Mesodermal cell (in vitro differentiated cells): ENCODE results near the gene TTYH2.

Experiments used
- H3K27ac ChIP-seq: 2 replicates; pipeline ENCODE4 v1.7.0; 2013; ENCODE audit warnings: mild to moderate bottlenecking, low read depth, low read length, moderate library complexity; ENCODE audit not compliant: severe bottlenecking
- H3K36me3 ChIP-seq: 2 replicates; pipeline ENCODE4 v1.7.1; 2013; ENCODE audit warnings: mild to moderate bottlenecking, low read length, moderate library complexity; ENCODE audit not compliant: control insufficient read depth, insufficient read depth
- H3K4me1 ChIP-seq: one replicate; pipeline ENCODE4 v1.7.1; 2013; ENCODE audit warnings: mild to moderate bottlenecking, low read length; ENCODE audit not compliant: insufficient read depth, control insufficient read depth, poor library complexity, severe bottlenecking
- H3K4me3 ChIP-seq: 2 replicates; pipeline ENCODE4 v1.7.0; 2013; ENCODE audit warnings: low read length, control low read depth, mild to moderate bottlenecking; ENCODE audit not compliant: insufficient read depth, poor library complexity, severe bottlenecking; ENCODE audit errors: extremely low read depth
- H3K9me3 ChIP-seq: 2 replicates; pipeline ENCODE4 v1.7.1; 2013; ENCODE audit warnings: mild to moderate bottlenecking, low read length, moderate library complexity; ENCODE audit not compliant: control insufficient read depth
- WGBS, 2 experiments: methylation state at CpG; one replicate each; pipeline ENCODE4 v1.1.5; 2013; ENCODE audit warnings: missing lambda C conversion rate in 2 of 2; ENCODE audit not compliant: insufficient coverage in 2 of 2; 5-methylcytosine and 5-hydroxymethylcytosine counted together

Gene TTYH2

DNA sequence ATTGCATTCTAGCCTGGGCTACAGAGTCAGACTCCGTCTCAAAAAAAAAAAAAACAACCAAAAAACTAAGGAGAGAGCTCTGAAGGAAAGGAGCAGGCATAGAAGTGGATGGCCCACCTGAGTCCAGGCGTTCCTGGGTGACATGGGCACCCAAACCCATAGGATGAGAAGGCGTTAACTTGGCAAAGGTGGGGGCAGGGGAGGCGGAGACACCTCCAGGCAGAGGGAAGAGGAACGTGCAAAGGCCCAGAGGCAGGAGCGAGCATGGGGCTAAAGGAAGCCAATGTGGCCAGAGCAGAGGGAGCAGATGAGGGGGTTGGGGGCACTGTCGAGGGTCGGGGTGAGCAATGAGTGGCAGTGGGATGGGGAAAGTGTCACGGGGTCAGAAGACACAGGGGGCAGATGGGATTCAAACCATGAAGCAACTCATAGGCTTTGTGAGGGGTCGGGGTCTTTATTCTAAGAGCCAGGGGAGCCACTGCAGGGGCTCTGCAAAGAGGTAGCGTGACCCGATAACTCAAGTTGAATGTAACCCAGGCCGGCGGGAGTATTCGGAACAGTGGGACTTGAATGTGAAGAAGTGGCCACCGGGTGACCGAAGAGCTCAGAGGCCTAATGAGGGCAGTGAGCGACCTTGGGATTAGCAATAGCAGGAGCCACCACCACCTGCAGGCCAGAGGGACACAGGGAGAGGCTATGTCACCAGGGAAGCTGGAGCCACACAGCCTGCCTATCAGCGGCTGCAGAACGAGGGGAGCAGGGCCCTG, 11.8 kb downstream of the TTYH2 start:
- no peak overlapping the region for H3K4me3 ChIP-seq
- H3K27ac ChIP-seq, result no peak overlapping the region
- H3K9me3 ChIP-seq, result no peaks in the 10 kb centered on the region
- 91 to 96% methylated on average over 13 to 19 of the region's 20 CpGs for WGBS, 2 experiments
- H3K4me1 ChIP-seq, result peaks cover 2% of the 10 kb centered on the region
- H3K36me3 ChIP-seq, result no peaks in the 10 kb centered on the region

DNA sequence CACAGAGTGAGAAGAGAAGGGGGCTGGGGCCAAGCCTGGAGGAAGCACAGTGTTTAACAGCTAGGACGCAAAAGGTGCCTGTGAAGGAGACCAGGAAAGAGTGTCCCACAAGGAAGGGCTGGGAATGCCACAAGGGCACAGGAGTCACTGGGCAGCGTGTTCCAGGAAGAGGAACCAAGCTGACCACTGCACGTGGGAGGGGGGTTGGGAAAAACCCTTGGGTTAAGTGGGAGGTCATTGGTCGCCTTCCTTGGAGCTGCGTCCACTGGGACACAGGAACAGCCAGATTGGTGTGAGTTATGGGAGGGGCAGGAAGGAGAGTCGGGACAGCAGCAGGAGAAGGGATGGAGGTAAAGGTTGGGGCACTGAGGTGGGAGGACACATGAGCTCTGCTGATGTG, 12.9 kb downstream of the TTYH2 start:
- H3K4me3 ChIP-seq, result no peak overlapping the region
- no peaks in the 10 kb centered on the region for H3K9me3 ChIP-seq
- WGBS, 2 experiments, result 85 to 90% methylated on average over 6 of the region's 6 CpGs
- H3K36me3 ChIP-seq, result no peaks in the 10 kb centered on the region
- peaks cover 2% of the 10 kb centered on the region for H3K4me1 ChIP-seq
- H3K27ac ChIP-seq, result no peak overlapping the region

DNA sequence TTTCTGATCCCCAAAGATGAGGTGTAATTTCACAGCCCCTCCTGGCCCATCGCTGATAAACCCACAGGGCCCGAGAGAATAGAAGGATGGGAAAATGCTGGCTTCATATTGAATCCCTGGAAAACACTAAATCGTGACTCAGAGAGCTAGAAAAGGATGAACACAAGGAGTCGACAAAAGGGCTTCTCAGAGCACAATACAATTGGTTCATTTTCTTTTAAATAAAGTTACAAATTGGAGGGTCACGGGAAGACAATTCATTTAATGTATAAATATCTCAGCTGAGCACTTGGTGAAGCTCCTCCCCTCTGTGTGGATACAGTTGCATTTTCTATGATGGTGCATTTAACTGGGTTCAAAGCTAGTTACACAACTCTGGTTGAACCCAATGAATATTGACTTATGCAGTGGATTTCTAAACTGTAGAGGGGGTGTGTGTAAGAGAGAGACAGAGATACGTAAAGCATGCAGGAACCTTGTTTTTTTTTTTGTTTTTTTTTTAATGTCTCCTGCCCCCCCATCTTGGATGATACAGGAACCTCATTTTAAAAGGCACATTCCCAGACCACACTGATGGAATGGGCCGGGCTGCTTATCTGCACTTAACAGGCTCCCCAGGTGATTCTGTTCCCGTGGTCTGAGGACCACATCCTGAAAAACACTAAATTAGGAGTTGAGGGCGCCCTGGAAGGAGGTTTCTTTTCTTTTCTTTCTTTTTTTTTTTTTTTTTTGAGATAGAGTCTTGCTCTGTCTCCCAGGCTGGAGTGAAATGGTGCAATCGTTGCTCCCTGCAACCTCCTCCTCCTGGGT, 14.1 kb downstream of the TTYH2 start:
- H3K36me3 ChIP-seq, result no peaks in the 10 kb centered on the region
- no peaks in the 10 kb centered on the region for H3K9me3 ChIP-seq
- no peak overlapping the region for H3K4me3 ChIP-seq
- peaks cover 2% of the 10 kb centered on the region for H3K4me1 ChIP-seq
- no peak overlapping the region for H3K27ac ChIP-seq
- WGBS, 2 experiments, result 87 to 95% methylated on average over 6 to 8 of the region's 10 CpGs

DNA sequence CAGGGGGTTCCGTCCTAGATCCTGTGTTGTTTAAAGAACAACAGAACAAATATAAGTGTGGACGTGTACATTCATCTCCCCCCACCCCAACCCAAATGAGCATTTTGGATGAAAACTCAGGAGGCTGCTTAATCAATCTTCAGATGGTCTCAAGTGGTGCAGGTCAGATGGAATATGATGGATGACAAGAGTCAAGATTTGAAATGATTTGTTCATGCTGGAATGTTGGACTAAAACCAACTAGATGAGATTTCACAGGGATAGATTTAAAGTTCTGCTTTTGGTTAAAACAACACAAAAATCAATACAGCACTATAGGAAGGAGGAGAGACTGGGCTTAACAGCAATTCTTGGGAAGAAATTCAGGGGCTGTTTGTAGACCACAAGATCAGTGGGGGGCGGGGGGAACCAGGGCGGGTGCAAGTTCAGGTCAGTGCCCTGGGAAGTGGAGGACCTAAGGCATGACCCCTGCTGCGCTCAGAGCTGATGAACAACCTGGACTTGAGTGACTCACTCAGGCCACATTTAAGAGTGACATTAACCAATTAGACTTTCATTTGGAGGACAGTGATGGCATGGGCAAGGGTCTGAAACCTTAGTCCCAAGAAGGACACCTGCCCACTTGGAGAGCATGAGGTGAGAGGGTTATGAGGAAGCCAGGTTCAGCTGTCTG, 15.1 kb downstream of the TTYH2 start:
- Histone ChIP-seq H3K9me3 (no peaks in the 10 kb centered on the region), H3K4me3 (no peak overlapping the region), H3K36me3 (no peaks in the 10 kb centered on the region), H3K27ac (no peak overlapping the region), H3K4me1 (peaks cover 2% of the 10 kb centered on the region)
- WGBS, 2 experiments, result 89 to 96% methylated on average over 2 to 3 of the region's 5 CpGs

DNA sequence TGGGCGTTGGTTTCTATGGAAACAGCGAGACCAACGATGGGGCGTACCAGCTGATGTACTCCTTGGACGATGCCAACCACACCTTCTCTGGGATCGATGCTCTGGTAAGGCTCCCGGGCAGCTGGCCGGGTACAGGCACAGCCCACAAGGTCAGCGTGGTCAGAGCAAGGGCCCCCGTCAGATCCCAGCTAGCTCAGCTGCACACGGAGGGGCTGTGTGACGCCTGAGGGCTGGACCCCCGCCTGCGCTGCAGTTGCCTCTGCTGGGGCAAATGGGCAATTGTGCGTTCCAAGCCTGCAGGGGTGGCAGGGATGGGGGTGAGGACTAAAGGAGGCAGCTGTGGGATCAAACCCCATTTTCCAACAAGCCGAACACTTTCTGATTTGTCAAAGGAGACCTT, 17.5 kb downstream of the TTYH2 start:
- Histone ChIP-seq H3K4me3 (no peak overlapping the region), H3K36me3 (no peaks in the 10 kb centered on the region), H3K4me1 (no peaks in the 10 kb centered on the region), H3K9me3 (no peaks in the 10 kb centered on the region), H3K27ac (no peak overlapping the region)
- WGBS, 2 experiments, result 86 to 97% methylated on average over 15 of the region's 16 CpGs

DNA sequence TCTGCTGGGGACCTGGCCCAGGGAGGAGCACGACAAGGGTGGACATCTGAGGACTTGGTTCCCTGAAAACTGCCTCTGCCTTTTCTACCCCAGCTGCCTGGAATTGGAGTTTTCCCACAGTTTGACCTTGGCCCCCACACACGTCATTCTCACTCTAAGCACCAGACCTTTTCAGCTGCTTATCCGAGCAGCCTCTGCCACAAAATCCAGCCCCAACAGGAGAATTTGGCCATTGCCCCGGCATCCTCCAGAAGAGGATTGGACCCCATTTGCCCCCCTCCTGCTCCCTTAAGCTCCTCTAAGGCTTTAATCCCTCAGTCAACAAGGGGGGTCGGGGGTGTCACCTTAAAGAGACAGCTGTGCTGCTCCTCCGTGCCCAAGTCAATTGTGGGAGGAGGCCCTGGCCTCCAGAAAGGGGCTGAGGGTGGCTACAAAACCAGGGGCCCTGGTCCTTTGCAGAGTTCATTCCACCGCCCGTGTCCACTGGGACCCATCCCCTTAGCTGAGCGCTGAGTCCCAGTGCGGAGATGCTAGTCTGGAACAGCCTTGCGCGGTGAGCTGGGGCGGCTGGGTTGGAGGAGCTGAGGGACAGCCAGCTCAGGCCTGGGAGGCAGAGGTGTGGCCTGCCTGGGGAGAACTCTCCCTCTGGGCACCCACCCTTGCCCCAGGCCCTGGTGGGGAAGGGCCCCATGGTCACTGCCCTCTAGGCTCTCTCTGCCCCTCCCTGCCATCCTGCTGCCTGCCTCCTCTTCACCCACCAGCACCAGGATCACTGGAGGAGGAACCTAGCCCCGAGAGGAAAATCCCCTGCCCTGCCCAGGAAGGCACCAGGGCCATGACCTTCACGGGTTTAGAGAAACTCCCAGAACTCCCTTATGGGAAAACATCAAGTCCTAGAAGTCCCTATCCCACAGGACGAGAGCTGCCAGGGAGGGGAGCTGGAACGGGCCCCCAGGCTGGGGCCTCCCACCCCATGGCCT, 18.8 kb downstream of the TTYH2 start:
- Histone ChIP-seq H3K36me3 (no peaks in the 10 kb centered on the region), H3K4me1 (no peaks in the 10 kb centered on the region)
- WGBS, 2 experiments, result 88 to 93% methylated on average over 11 to 12 of the region's 17 CpGs

DNA sequence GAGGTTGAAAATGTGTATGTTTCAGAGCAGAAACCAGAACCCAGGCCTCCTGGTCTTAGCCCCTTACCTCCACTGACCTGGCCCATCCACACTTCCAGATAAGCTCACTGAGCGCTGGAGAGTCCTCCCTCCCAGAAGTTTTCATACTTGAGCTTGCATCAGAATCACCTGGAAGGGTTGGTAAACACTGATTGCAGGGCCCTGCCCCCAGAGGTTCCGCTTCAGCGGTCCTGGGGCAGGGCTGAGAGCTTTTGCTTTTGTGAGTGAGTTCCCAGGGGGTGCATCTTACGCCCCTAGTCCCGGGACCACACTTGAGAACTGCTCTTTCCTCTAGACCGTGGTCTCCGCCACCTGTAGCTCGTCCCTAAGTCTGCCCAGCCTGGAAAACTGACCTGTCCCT, 20.6 kb downstream of the TTYH2 start:
- 84 to 86% methylated on average over 5 to 6 of the region's 8 CpGs for WGBS, 2 experiments
- H3K4me1 ChIP-seq, result no peaks in the 10 kb centered on the region
- no peaks in the 10 kb centered on the region for H3K9me3 ChIP-seq
- H3K4me3 ChIP-seq, result no peak overlapping the region
- H3K27ac ChIP-seq, result no peak overlapping the region
- no peaks in the 10 kb centered on the region for H3K36me3 ChIP-seq

More for the DNA sequence above, 18.8 kb downstream of the TTYH2 start:
- H3K4me3 ChIP-seq, result no peak overlapping the region
- H3K27ac ChIP-seq, result no peak overlapping the region
- H3K9me3 ChIP-seq, result no peaks in the 10 kb centered on the region

DNA sequence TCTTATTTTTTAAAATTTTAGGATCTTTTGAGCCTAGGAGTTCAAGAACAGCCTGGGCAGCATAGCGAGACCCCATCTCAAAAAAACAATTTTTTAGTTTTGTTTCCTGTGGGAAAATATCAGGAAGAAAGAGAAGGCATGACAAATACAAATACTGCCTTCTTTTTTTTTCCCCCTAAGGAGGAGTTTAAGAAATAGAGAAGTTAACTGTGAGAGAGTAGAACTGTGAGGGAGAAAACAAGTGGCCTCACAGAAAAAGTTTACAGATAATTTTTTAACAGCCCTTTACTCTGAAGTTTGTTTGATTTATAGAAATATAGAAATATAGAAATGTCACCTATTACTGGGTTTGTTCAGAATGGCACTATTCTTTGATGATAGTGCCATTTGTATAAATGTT, 21.1 kb downstream of the TTYH2 start:
- Histone ChIP-seq H3K27ac (no peak overlapping the region), H3K4me3 (no peak overlapping the region), H3K9me3 (no peaks in the 10 kb centered on the region), H3K4me1 (no peaks in the 10 kb centered on the region), H3K36me3 (no peaks in the 10 kb centered on the region)
- no CpG with 5 or more reads among the region's 1 CpG for WGBS, 2 experiments

DNA sequence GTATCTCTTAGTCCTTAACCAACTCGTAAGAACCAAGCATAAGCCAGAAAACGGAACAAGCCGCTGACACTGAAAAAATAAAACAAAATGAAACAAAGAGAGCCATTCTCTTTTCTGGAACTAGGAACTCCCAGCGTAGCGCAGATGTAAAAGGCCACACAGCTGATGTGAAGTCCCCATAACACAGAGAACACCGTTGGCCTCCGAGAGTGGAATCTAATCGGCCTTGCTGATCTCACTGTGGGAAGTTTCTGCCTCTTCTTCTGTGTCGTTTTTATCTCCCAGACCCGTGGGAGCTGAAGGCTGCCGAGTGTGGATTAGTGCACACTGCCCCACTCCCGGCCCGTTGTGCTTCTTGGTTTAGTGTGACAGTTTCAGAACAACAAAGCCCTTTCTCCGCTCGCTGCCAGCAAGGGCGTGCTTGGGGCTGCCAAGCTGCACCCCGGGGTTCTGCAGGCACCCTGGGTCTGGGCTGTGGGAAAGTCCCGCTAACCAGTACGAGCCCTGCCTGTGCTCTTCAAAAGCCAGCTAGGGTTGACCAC, 21.7 kb downstream of the TTYH2 start:
- Histone ChIP-seq H3K4me1 (no peaks in the 10 kb centered on the region), H3K9me3 (no peaks in the 10 kb centered on the region), H3K4me3 (no peak overlapping the region), H3K27ac (no peak overlapping the region), H3K36me3 (no peaks in the 10 kb centered on the region)
- 91 to 92% methylated on average over 16 to 18 of the region's 19 CpGs for WGBS, 2 experiments

DNA sequence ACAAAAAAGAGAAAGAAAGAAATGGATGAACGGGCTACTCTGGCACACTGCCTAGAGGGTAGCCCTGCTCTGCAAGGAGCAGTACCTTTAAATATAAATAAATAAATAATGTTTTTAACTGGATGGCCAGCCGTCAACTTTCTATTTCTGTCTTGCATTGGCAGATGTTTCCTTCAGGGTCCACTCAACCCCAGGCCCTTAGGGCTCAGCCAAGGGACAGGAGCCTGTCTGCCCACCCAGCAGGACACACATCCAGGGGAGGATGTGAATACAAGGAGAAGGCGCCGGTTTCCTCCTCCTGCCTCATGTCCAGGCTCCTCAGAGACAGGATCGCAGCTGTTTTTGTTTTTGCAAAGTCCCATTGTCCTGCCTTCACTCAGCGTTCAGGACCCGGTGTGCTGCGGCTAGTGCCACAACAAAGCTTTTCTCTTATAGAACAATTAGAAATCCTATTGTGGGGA, 22.6 kb downstream of the TTYH2 start:
- Histone ChIP-seq H3K4me1 (no peaks in the 10 kb centered on the region), H3K27ac (no peak overlapping the region), H3K36me3 (no peaks in the 10 kb centered on the region), H3K9me3 (no peaks in the 10 kb centered on the region), H3K4me3 (no peak overlapping the region)
- 69 to 86% methylated on average over 3 of the region's 8 CpGs for WGBS, 2 experiments
